ENCODE results near the gene CFD.

- TF ChIP-seq CTCF (IDR thresholded peaks at IDR 0.05) (no peak), POLR2A (IDR thresholded peaks at IDR 0.05) (no peak)
These were observed 25.2 kb upstream of the CFD start for GRCh38 chr19:834216-834615.
